ENCODE data around the gene PGP.

The PGP gene

GRCh38 chr16:2166263-2167067, 48.2 kb downstream of the PGP start:
- no peak for DNase-seq (ENCODE audit: low read depth, low spot score)

DNA sequence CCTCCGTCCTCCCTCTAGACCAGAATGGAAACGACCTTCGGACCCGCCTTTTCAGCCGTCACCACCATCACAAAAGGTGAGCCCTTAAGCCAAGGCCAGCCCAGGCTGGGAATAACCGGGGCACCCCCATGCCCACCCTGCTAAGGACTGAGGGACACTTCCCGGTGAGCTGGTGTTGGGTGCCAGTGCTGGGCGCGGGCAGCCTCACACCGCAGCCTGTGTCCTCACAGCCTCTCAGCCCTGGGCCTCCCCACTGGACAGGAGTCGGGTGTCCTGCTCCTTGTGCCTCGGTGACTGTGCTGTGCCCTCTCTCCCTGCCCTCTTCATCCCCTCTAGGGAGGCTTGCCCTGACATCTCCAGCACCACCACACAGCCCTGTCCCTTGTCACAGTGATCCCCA, 48.8 kb downstream of the PGP start:
- DNase-seq (ENCODE audit: low read depth, low spot score) = no peak

DNA sequence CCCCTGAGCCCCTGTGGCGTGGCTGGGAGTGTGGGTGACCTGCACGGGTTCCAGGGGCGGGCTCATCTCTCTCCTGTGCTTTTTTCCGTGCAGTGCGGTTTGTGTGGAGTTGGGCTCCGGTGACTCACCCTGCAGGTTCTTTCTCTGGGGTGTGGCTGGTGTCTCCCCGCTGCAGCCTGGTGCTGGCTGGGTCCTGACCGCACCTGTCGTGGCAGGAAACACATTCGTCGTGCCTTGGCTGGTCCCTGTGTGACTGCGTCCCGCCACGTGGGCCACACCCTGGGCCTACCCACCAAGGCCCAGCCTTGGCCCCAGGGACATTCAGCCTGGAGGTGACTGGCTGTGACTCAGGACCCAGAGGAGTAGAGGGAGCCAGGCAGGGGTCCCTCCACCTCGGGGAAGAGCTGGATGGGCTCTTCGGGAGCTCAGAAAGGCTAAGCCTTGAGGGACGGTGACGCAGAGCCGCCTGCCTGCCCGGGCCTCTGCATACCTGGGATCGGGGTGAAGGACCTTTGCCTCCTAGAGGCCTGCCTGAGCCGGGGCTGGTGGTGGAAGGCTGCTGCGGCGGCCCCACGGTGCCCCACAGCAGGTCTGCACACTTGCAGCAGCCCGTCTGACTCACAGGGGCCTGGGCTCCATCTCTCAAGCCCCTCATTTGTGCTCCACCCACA, 51.3 kb downstream of the PGP start:
- no peak for DNase-seq (ENCODE audit: low read depth, low spot score)

- no peak for DNase-seq (ENCODE audit: low read depth, low spot score)
Observed at GRCh38 chr16:2162676-2163118, 51.9 kb downstream of the PGP start.

GRCh38 chr16:2161911-2162310, 52.7 kb downstream of the PGP start:
- no peak for DNase-seq (ENCODE audit: low read depth, low spot score)
